Measurements from ENCODE around the gene AMPD3.

The AMPD3 gene

GRCh38 chr11:10496296-10496936, 41.4 kb downstream of the AMPD3 start:
- Histone ChIP-seq H3K9me3 (ENCODE audit: control insufficient read depth, insufficient read depth, low read length) (no peaks in the 10 kb centered on the region), H3K9ac (ENCODE audit: low read depth, low read length) (no peak overlapping the region), H3K4me1 (ENCODE audit: control insufficient read depth, insufficient read depth, low read length) (no peaks in the 10 kb centered on the region), H3K4me3 (ENCODE audit: low read depth, low read length) (no peak overlapping the region), H3K36me3 (ENCODE audit: control insufficient read depth, insufficient read depth, low read length) (peaks cover 3% of the 10 kb centered on the region), H3K27me3 (ENCODE audit: control insufficient read depth, insufficient read depth, low read length) (no peaks in the 10 kb centered on the region)

GRCh38 chr11:10497371-10498021, 42.4 kb downstream of the AMPD3 start:
- no peak overlapping the region for H3K4me3 ChIP-seq (ENCODE audit: low read depth, low read length)
- no peaks in the 10 kb centered on the region for H3K27me3 ChIP-seq (ENCODE audit: control insufficient read depth, insufficient read depth, low read length)
- H3K9me3 ChIP-seq (ENCODE audit: control insufficient read depth, insufficient read depth, low read length), result no peaks in the 10 kb centered on the region
- H3K4me1 ChIP-seq (ENCODE audit: control insufficient read depth, insufficient read depth, low read length), result no peaks in the 10 kb centered on the region
- no peak overlapping the region for H3K9ac ChIP-seq (ENCODE audit: low read depth, low read length)
- H3K36me3 ChIP-seq (ENCODE audit: control insufficient read depth, insufficient read depth, low read length), result peaks cover 3% of the 10 kb centered on the region

GRCh38 chr11:10498022-10498400, 42.9 kb downstream of the AMPD3 start:
- H3K36me3 ChIP-seq (ENCODE audit: control insufficient read depth, insufficient read depth, low read length), result peaks cover 3% of the 10 kb centered on the region
- H3K9me3 ChIP-seq (ENCODE audit: control insufficient read depth, insufficient read depth, low read length), result no peaks in the 10 kb centered on the region
- no peak overlapping the region for H3K9ac ChIP-seq (ENCODE audit: low read depth, low read length)
- H3K27me3 ChIP-seq (ENCODE audit: control insufficient read depth, insufficient read depth, low read length), result no peaks in the 10 kb centered on the region
- H3K4me3 ChIP-seq (ENCODE audit: low read depth, low read length), result no peak overlapping the region
- no peaks in the 10 kb centered on the region for H3K4me1 ChIP-seq (ENCODE audit: control insufficient read depth, insufficient read depth, low read length)

- Histone ChIP-seq H3K9me3 (ENCODE audit: control insufficient read depth, insufficient read depth, low read length) (no peaks in the 10 kb centered on the region), H3K27me3 (ENCODE audit: control insufficient read depth, insufficient read depth, low read length) (no peaks in the 10 kb centered on the region), H3K36me3 (ENCODE audit: control insufficient read depth, insufficient read depth, low read length) (peaks cover 3% of the 10 kb centered on the region), H3K4me3 (ENCODE audit: low read depth, low read length) (no peak overlapping the region), H3K4me1 (ENCODE audit: control insufficient read depth, insufficient read depth, low read length) (no peaks in the 10 kb centered on the region), H3K9ac (ENCODE audit: low read depth, low read length) (no peak overlapping the region)
These were observed 43.6 kb downstream of the AMPD3 start for GRCh38 chr11:10498426-10499250.

- H3K9me3 ChIP-seq (ENCODE audit: control insufficient read depth, insufficient read depth, low read length), result no peaks in the 10 kb centered on the region
- H3K4me3 ChIP-seq (ENCODE audit: low read depth, low read length), result no peak overlapping the region
- no peak overlapping the region for H3K9ac ChIP-seq (ENCODE audit: low read depth, low read length)
- H3K36me3 ChIP-seq (ENCODE audit: control insufficient read depth, insufficient read depth, low read length), result peaks cover 3% of the 10 kb centered on the region
- H3K27me3 ChIP-seq (ENCODE audit: control insufficient read depth, insufficient read depth, low read length), result no peaks in the 10 kb centered on the region
- H3K4me1 ChIP-seq (ENCODE audit: control insufficient read depth, insufficient read depth, low read length), result no peaks in the 10 kb centered on the region
These were observed 44.4 kb downstream of the AMPD3 start for GRCh38 chr11:10499452-10499851.

GRCh38 chr11:10499874-10500601, 45.0 kb downstream of the AMPD3 start:
- Histone ChIP-seq H3K4me3 (ENCODE audit: low read depth, low read length) (no peak overlapping the region), H3K36me3 (ENCODE audit: control insufficient read depth, insufficient read depth, low read length) (peaks cover 3% of the 10 kb centered on the region)

GRCh38 chr11:10500757-10501684, 46.0 kb downstream of the AMPD3 start:
- no peaks in the 10 kb centered on the region for H3K27me3 ChIP-seq (ENCODE audit: control insufficient read depth, insufficient read depth, low read length)
- H3K9ac ChIP-seq (ENCODE audit: low read depth, low read length), result no peak overlapping the region
- no peaks in the 10 kb centered on the region for H3K9me3 ChIP-seq (ENCODE audit: control insufficient read depth, insufficient read depth, low read length)
- no peaks in the 10 kb centered on the region for H3K4me1 ChIP-seq (ENCODE audit: control insufficient read depth, insufficient read depth, low read length)
- H3K36me3 ChIP-seq (ENCODE audit: control insufficient read depth, insufficient read depth, low read length), result peaks cover 3% of the 10 kb centered on the region
- H3K4me3 ChIP-seq (ENCODE audit: low read depth, low read length), result no peak overlapping the region

More at GRCh38 chr11:10499874-10500601, 45.0 kb downstream of the AMPD3 start:
- H3K4me1 ChIP-seq (ENCODE audit: control insufficient read depth, insufficient read depth, low read length), result no peaks in the 10 kb centered on the region
- H3K27me3 ChIP-seq (ENCODE audit: control insufficient read depth, insufficient read depth, low read length), result no peaks in the 10 kb centered on the region
- no peak overlapping the region for H3K9ac ChIP-seq (ENCODE audit: low read depth, low read length)
- H3K9me3 ChIP-seq (ENCODE audit: control insufficient read depth, insufficient read depth, low read length), result no peaks in the 10 kb centered on the region

- no peaks in the 10 kb centered on the region for H3K9me3 ChIP-seq (ENCODE audit: control insufficient read depth, insufficient read depth, low read length)
- H3K9ac ChIP-seq (ENCODE audit: low read depth, low read length), result no peak overlapping the region
- no peak overlapping the region for H3K4me3 ChIP-seq (ENCODE audit: low read depth, low read length)
- peaks cover 3% of the 10 kb centered on the region for H3K36me3 ChIP-seq (ENCODE audit: control insufficient read depth, insufficient read depth, low read length)
- H3K27me3 ChIP-seq (ENCODE audit: control insufficient read depth, insufficient read depth, low read length), result no peaks in the 10 kb centered on the region
- no peaks in the 10 kb centered on the region for H3K4me1 ChIP-seq (ENCODE audit: control insufficient read depth, insufficient read depth, low read length)
These were observed 47.1 kb downstream of the AMPD3 start for GRCh38 chr11:10502065-10502680.

- no peak overlapping the region for H3K4me3 ChIP-seq (ENCODE audit: low read depth, low read length)
- no peaks in the 10 kb centered on the region for H3K27me3 ChIP-seq (ENCODE audit: control insufficient read depth, insufficient read depth, low read length)
- H3K9ac ChIP-seq (ENCODE audit: low read depth, low read length), result no peak overlapping the region
- H3K4me1 ChIP-seq (ENCODE audit: control insufficient read depth, insufficient read depth, low read length), result no peaks in the 10 kb centered on the region
- H3K36me3 ChIP-seq (ENCODE audit: control insufficient read depth, insufficient read depth, low read length), result peaks cover 3% of the 10 kb centered on the region
- no peaks in the 10 kb centered on the region for H3K9me3 ChIP-seq (ENCODE audit: control insufficient read depth, insufficient read depth, low read length)
These were observed 47.7 kb downstream of the AMPD3 start for GRCh38 chr11:10502770-10503169.

GRCh38 chr11:10503221-10503620, 48.2 kb downstream of the AMPD3 start:
- Histone ChIP-seq H3K9me3 (ENCODE audit: control insufficient read depth, insufficient read depth, low read length) (no peaks in the 10 kb centered on the region), H3K9ac (ENCODE audit: low read depth, low read length) (no peak overlapping the region), H3K27me3 (ENCODE audit: control insufficient read depth, insufficient read depth, low read length) (no peaks in the 10 kb centered on the region), H3K4me1 (ENCODE audit: control insufficient read depth, insufficient read depth, low read length) (no peaks in the 10 kb centered on the region), H3K4me3 (ENCODE audit: low read depth, low read length) (no peak overlapping the region), H3K36me3 (ENCODE audit: control insufficient read depth, insufficient read depth, low read length) (peaks cover 3% of the 10 kb centered on the region)

Measured in iPS-15b (cell line).